Measurements from ENCODE around the gene SPC25. TPM values are rescaled to one million over a fixed set of nuclear protein-coding genes. Genes with fewer than 3 reads are reported as not detected.
"Not testable (repeated sequence)": the region's sequence is repeated elsewhere in the genome, so short reads cannot be mapped to it uniquely, and the experiment has no call there.

The SPC25 gene
- polyA plus RNA-seq, 1 donor from 2014 or later: 2.7 TPM

- Histone ChIP-seq H3K36me3 (ENCODE audit: insufficient read depth, low read length) (no peaks in the 10 kb centered on the region), H4K20me1 (ENCODE audit: insufficient read depth) (no peaks in the 10 kb centered on the region), H3K79me2 (replicated peaks; ENCODE audit: insufficient read depth, low read length) (no peaks in the 10 kb centered on the region), H3K9ac (ENCODE audit: low read length) (no peak overlapping the region), H3K27me3 (ENCODE audit: insufficient read depth, low read depth, low read length) (no peaks in the 10 kb centered on the region), H3K9me3 (ENCODE audit: low read length) (no peaks in the 10 kb centered on the region), H3K4me2 (ENCODE audit: low read length) (no peak overlapping the region), H3K27ac (ENCODE audit: low read length) (no peak overlapping the region), H3K4me3 (ENCODE audit: low read length) (no peak overlapping the region), H3F3A (ENCODE audit: insufficient read depth, low read length, poor library complexity, severe bottlenecking) (no peaks in the 10 kb centered on the region), H3K9me2 (ENCODE audit: insufficient read depth, low read length) (no peaks in the 10 kb centered on the region), H2AFZ (ENCODE audit: low read depth, low read length) (no peak overlapping the region)
- TF ChIP-seq REST (IDR thresholded peaks at IDR 0.05; ENCODE audit: borderline replicate concordance) (no peak), CTCF (IDR thresholded peaks at IDR 0.05; ENCODE audit: poor library complexity, severe bottlenecking) (no peak), POLR2AphosphoS5 (IDR thresholded peaks at IDR 0.05) (no peak), SMC3 (conservative IDR thresholded peaks at IDR 0.05; ENCODE audit: poor library complexity) (no peak), EZH2 (IDR thresholded peaks at IDR 0.05; ENCODE audit: borderline replicate concordance, insufficient read depth, low read length, poor library complexity, severe bottlenecking) (no peak), MXI1 (conservative IDR thresholded peaks at IDR 0.05; ENCODE audit: poor library complexity, severe bottlenecking) (no peak), RAD21 (conservative IDR thresholded peaks at IDR 0.05) (no peak), TAF1 (IDR thresholded peaks at IDR 0.05; ENCODE audit: low read depth) (no peak), EP300 (conservative IDR thresholded peaks at IDR 0.05; ENCODE audit: poor library complexity, severe bottlenecking) (no peak)
Measured at GRCh38 chr2:168874368-168875054, 15.7 kb downstream of the SPC25 start.

DNA sequence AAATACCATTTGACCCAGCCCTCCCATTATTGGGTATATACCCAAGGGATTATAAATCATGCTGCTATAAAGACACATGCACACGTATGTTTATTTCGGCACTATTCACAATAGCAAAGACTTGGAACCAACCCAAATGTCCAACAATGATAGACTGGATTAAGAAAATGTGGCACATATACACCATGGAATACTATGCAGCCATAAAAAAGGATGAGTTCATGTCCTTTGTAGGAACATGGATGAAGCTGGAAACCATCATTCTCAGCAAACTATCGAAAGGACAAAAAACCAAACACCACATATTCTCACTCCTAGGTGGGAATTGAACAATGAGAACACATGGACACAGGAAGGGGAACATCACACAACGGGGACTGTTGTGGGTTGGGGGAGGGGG lies 19.4 kb downstream of the SPC25 start:
- not testable (repeated sequence) for H2AFZ ChIP-seq (ENCODE audit: low read depth, low read length); H3F3A ChIP-seq (ENCODE audit: insufficient read depth, low read length, poor library complexity, severe bottlenecking); H4K20me1 ChIP-seq (ENCODE audit: insufficient read depth); H3K36me3 ChIP-seq (ENCODE audit: insufficient read depth, low read length); H3K27me3 ChIP-seq (ENCODE audit: insufficient read depth, low read depth, low read length); H3K9me2 ChIP-seq (ENCODE audit: insufficient read depth, low read length); H3K9me3 ChIP-seq (ENCODE audit: low read length); H3K4me2 ChIP-seq (ENCODE audit: low read length); H3K79me2 ChIP-seq (replicated peaks; ENCODE audit: insufficient read depth, low read length); H3K27ac ChIP-seq (ENCODE audit: low read length); H3K4me3 ChIP-seq (ENCODE audit: low read length); H3K9ac ChIP-seq (ENCODE audit: low read length)

GRCh38 chr2:168870369-168870768 lies 19.9 kb downstream of the SPC25 start:
- H3K4me2 ChIP-seq (ENCODE audit: low read length); H3K9me3 ChIP-seq (ENCODE audit: low read length); H3K27ac ChIP-seq (ENCODE audit: low read length); H3F3A ChIP-seq (ENCODE audit: insufficient read depth, low read length, poor library complexity, severe bottlenecking); H3K4me3 ChIP-seq (ENCODE audit: low read length); H3K36me3 ChIP-seq (ENCODE audit: insufficient read depth, low read length); H4K20me1 ChIP-seq (ENCODE audit: insufficient read depth); H2AFZ ChIP-seq (ENCODE audit: low read depth, low read length); H3K9me2 ChIP-seq (ENCODE audit: insufficient read depth, low read length); H3K79me2 ChIP-seq (replicated peaks; ENCODE audit: insufficient read depth, low read length); H3K27me3 ChIP-seq (ENCODE audit: insufficient read depth, low read depth, low read length); H3K9ac ChIP-seq (ENCODE audit: low read length): not testable (repeated sequence)

DNA sequence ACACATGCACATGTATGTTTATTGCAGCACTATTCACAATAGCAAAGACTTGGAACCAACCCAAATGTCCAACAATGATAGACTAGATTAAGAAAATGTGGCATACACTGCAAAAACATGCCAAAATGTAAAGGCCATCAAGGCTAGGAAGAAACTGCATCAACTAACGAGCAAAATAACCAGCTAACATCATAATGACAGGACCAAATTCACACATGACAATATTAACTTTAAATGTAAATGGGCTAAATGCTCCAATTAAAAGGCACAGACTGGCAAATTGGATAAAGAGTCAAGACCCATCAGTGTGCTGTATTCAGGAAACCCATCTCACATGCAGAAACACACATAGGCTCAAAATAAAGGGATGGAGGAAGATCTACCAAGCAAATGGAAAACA lies 23.1 kb downstream of the SPC25 start:
- not testable (repeated sequence) for H2AFZ ChIP-seq (ENCODE audit: low read depth, low read length); H4K20me1 ChIP-seq (ENCODE audit: insufficient read depth); H3K9ac ChIP-seq (ENCODE audit: low read length); H3K9me3 ChIP-seq (ENCODE audit: low read length); H3F3A ChIP-seq (ENCODE audit: insufficient read depth, low read length, poor library complexity, severe bottlenecking); H3K79me2 ChIP-seq (replicated peaks; ENCODE audit: insufficient read depth, low read length); H3K4me3 ChIP-seq (ENCODE audit: low read length); H3K27me3 ChIP-seq (ENCODE audit: insufficient read depth, low read depth, low read length); H3K36me3 ChIP-seq (ENCODE audit: insufficient read depth, low read length); H3K4me2 ChIP-seq (ENCODE audit: low read length); H3K27ac ChIP-seq (ENCODE audit: low read length); H3K9me2 ChIP-seq (ENCODE audit: insufficient read depth, low read length)

Data from neural cell (in vitro differentiated cells).